Epithelial cell of esophagus (primary cell): ENCODE measurements around the gene WWTR1.

ENCODE experiments used
- DNase-seq: peaks from one replicate; pipeline ENCODE4 v3.0.0; 2010; ENCODE audit warnings: low read depth
- H3K4me3 ChIP-seq: 2 replicates; pipeline ENCODE4 v1.5.1; 2011; ENCODE audit warnings: mild to moderate bottlenecking, low read length, control low read depth
- CTCF ChIP-seq: IDR thresholded peaks from 2 replicates; pipeline ENCODE4 v1.5.1; 2011; ENCODE audit warnings: low read depth, mild to moderate bottlenecking, low read length, control low read depth, inconsistent platforms; ENCODE audit not compliant: insufficient read depth; ENCODE audit errors: missing control alignments

Gene WWTR1

GRCh38 chr3:149496891-149497290 lies 160.9 kb downstream of the WWTR1 start:
- no peak for DNase-seq
- TF ChIP-seq CTCF: no peak
- no peak overlapping the region for H3K4me3 ChIP-seq

DNA sequence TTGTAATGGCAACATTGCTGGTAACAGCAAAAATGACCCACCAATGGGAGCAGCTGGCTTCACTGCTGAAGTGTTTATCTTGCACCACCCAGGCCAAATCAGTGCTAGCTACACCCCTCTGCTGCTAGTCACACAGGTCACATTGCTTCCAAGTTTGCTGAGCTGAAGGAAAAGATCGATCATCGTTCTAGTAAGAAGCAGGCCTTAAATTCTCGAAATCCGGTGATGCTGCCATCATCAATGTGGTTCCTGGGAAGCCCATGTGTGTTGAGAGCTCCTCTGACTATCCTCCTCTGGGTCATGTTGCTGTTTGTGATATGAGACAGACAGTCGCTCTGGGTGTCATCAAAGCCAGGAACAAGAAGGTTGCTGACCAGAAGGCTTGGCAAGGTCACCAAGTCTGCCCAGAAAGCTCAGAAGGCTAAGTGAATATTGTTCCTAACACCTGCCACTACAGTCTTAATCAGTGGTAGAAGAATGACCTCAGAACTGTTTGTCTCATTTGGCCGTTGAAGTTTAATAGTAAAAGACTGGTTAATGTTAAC lies 162.2 kb downstream of the WWTR1 start:
- no peak for DNase-seq
- no peak for TF ChIP-seq CTCF
- no peak overlapping the region for H3K4me3 ChIP-seq

- TF ChIP-seq CTCF: no peak
- DNase-seq: peak; percentile 86
Measured at GRCh38 chr3:149494759-149495580, 162.9 kb downstream of the WWTR1 start.

DNA sequence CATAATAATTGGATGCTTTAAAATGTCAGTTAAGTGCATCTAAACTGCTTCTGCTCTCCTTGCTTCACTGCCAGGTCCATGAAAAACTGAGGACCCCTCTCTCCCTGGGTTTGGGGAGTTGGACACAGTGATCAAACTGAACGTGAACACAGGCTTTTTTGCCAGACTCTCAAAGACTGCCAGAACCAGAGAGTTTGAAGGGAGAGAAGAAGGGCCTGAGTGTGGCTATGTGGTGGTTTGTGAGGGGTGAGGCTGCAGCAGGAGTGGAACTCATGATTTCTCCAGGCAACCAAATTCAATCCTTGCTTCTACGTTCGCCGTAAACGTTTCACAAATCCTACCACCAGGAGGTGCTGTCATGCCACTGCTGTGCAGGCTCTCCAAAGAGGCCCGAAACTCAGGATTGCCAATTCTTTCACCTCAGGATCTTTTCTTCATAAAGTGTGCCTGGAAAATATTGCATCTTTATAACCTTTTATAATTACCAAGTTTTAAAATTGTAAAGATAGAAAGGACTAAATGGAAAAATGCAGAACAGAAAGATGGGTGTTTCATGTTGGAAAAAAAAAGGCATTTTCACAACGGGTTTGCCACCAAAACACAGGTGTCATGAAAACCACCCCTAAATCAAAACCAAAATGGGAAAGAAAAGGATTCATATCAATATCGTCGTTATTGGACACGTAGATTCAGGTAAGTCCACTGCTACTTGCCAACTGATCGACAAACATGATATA lies 163.6 kb downstream of the WWTR1 start:
- DNase-seq: peak; percentile 62
- peak; percentile 81 for TF ChIP-seq CTCF

More at GRCh38 chr3:149494759-149495580, 162.9 kb downstream of the WWTR1 start:
- no peak overlapping the region for H3K4me3 ChIP-seq

DNA sequence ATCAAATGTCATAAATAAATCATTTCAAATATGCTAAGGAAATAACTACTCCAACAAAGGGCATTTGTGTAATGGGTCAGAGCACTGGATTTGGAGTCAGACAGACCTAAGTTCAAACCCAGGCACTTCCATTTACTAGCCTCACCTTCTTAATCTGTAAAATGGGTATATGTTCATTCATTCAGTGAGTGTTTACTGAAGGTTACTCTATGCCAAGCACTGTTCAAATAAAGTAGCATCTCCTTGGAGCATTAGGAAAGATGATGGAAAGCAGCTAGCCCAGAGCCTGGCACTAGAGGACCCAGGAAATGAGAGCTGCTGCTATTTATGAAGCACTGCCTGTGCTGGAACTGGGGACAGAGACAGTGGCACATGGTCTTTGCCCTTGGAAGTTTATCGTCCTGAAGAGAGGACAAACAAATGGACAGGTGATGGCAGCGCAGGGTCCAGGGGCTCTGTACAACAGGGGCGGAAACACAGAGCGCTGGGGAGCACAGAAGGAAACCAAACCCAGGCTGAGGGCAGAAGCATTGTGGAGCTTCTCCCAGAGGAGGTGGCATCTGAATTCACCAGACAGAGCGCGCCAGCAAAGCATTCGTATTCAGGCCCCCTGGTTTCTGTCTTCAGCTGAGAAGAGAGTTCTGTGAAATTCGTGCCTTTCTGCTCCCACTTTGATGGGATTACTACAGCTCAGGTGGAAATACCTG lies 164.4 kb downstream of the WWTR1 start:
- no peak for DNase-seq
- TF ChIP-seq CTCF: no peak
- no peak overlapping the region for H3K4me3 ChIP-seq

More for the DNA sequence above, 163.6 kb downstream of the WWTR1 start:
- H3K4me3 ChIP-seq: no peak overlapping the region

GRCh38 chr3:149490260-149490971 lies 167.4 kb downstream of the WWTR1 start:
- DNase-seq: no peak
- H3K4me3 ChIP-seq: no peak overlapping the region
- no peak for TF ChIP-seq CTCF
